ENCODE data around the gene MYLK2. TPM values are rescaled to one million over a fixed set of nuclear protein-coding genes. Genes with fewer than 3 reads are reported as not detected.

Gene MYLK2
- polyA plus RNA-seq, 1 donor from 2014 or later, result 0.22 TPM

GRCh38 chr20:31841928-31842327 lies 22.8 kb downstream of the MYLK2 start:
- H3K36me3 ChIP-seq (ENCODE audit: insufficient read depth, low read length), result no peaks in the 10 kb centered on the region
- H3K9ac ChIP-seq (ENCODE audit: low read length), result no peak overlapping the region
- H3K9me3 ChIP-seq (ENCODE audit: low read length), result no peaks in the 10 kb centered on the region
- H3K4me2 ChIP-seq (ENCODE audit: low read length), result no peak overlapping the region
- H4K20me1 ChIP-seq (ENCODE audit: insufficient read depth), result no peaks in the 10 kb centered on the region
- H3K27ac ChIP-seq (ENCODE audit: low read length), result no peak overlapping the region
- H3K9me2 ChIP-seq (ENCODE audit: insufficient read depth, low read length), result no peaks in the 10 kb centered on the region
- no peak overlapping the region for H2AFZ ChIP-seq (ENCODE audit: low read depth, low read length)
- no peaks in the 10 kb centered on the region for H3F3A ChIP-seq (ENCODE audit: insufficient read depth, low read length, poor library complexity, severe bottlenecking)
- H3K4me3 ChIP-seq (ENCODE audit: low read length), result no peak overlapping the region
- TF ChIP-seq POLR2AphosphoS5 (IDR thresholded peaks at IDR 0.05) (no peak), EZH2 (IDR thresholded peaks at IDR 0.05; ENCODE audit: borderline replicate concordance, insufficient read depth, low read length, poor library complexity, severe bottlenecking) (no peak), RAD21 (conservative IDR thresholded peaks at IDR 0.05) (no peak), REST (IDR thresholded peaks at IDR 0.05; ENCODE audit: borderline replicate concordance) (no peak), MXI1 (conservative IDR thresholded peaks at IDR 0.05; ENCODE audit: poor library complexity, severe bottlenecking) (no peak), CTCF (IDR thresholded peaks at IDR 0.05; ENCODE audit: poor library complexity, severe bottlenecking) (no peak), TAF1 (IDR thresholded peaks at IDR 0.05; ENCODE audit: low read depth) (no peak), EP300 (conservative IDR thresholded peaks at IDR 0.05; ENCODE audit: poor library complexity, severe bottlenecking) (no peak), SMC3 (conservative IDR thresholded peaks at IDR 0.05; ENCODE audit: poor library complexity) (no peak)
- no peaks in the 10 kb centered on the region for H3K27me3 ChIP-seq (ENCODE audit: insufficient read depth, low read depth, low read length)
- no peaks in the 10 kb centered on the region for H3K79me2 ChIP-seq (replicated peaks; ENCODE audit: insufficient read depth, low read length)

GRCh38 chr20:31842471-31843157 lies 23.5 kb downstream of the MYLK2 start:
- H3K9me3 ChIP-seq (ENCODE audit: low read length), result no peaks in the 10 kb centered on the region
- TF ChIP-seq EZH2 (IDR thresholded peaks at IDR 0.05; ENCODE audit: borderline replicate concordance, insufficient read depth, low read length, poor library complexity, severe bottlenecking) (no peak), POLR2AphosphoS5 (IDR thresholded peaks at IDR 0.05) (no peak), REST (IDR thresholded peaks at IDR 0.05; ENCODE audit: borderline replicate concordance) (no peak), MXI1 (conservative IDR thresholded peaks at IDR 0.05; ENCODE audit: poor library complexity, severe bottlenecking) (no peak)
- no peak overlapping the region for H3K9ac ChIP-seq (ENCODE audit: low read length)
- no peak overlapping the region for H3K4me3 ChIP-seq (ENCODE audit: low read length)
- no peaks in the 10 kb centered on the region for H3K9me2 ChIP-seq (ENCODE audit: insufficient read depth, low read length)
- no peak overlapping the region for H3K4me2 ChIP-seq (ENCODE audit: low read length)
- H4K20me1 ChIP-seq (ENCODE audit: insufficient read depth), result no peaks in the 10 kb centered on the region
- no peak overlapping the region for H3K27ac ChIP-seq (ENCODE audit: low read length)
- H3K79me2 ChIP-seq (replicated peaks; ENCODE audit: insufficient read depth, low read length), result no peaks in the 10 kb centered on the region
- no peaks in the 10 kb centered on the region for H3K27me3 ChIP-seq (ENCODE audit: insufficient read depth, low read depth, low read length)
- no peak overlapping the region for H2AFZ ChIP-seq (ENCODE audit: low read depth, low read length)
- no peaks in the 10 kb centered on the region for H3F3A ChIP-seq (ENCODE audit: insufficient read depth, low read length, poor library complexity, severe bottlenecking)
- no peaks in the 10 kb centered on the region for H3K36me3 ChIP-seq (ENCODE audit: insufficient read depth, low read length)

All from neural cell (in vitro differentiated cells).